OCI-LY7 (cell line): ENCODE data around the gene C12orf75. TPM values are rescaled to one million over a fixed set of nuclear protein-coding genes. Genes with fewer than 3 reads are reported as not detected.

Experiments
- BruUV-seq: library from RNA; stranded (reverse); fragments of 400-500 nt; replicated peaks from 2 replicates; lab custom pipeline; 2021; lab: Mats Ljungman, UMichigan
- CTCF ChIA-PET: fragments of 300-600 bp; sonication (Branson Sonifier 250); formaldehyde crosslinking; loops from one replicate; lab custom pipeline; 2022; ENCODE audit warnings: antibody characterized with exemption; ENCODE audit not compliant: unreplicated experiment; lab: Charles Lee
- POLR2A ChIA-PET: fragments of 300-600 bp; sonication (Branson Sonifier 250); formaldehyde crosslinking; loops from one replicate; lab custom pipeline; 2022; ENCODE audit warnings: antibody characterized with exemption; lab: Charles Lee
- DNase-seq: peaks from one replicate; pipeline ENCODE4 v3.0.0-alpha.2; 2015; ENCODE audit warnings: low spot score
- H2AFZ ChIP-seq: fragments of 200-600 bp; sonication (generic), shearing (Covaris generic); 2 replicates; pipeline ENCODE4 v1.6.1; 2014; ENCODE audit warnings: mild to moderate bottlenecking, antibody characterized with exemption, low read length, moderate library complexity
- H3K27ac ChIP-seq: fragments of 200-600 bp; sonication (generic); 2 replicates; pipeline ENCODE4 v1.5.1; 2014; ENCODE audit warnings: mixed run types, low read depth, mild to moderate bottlenecking, moderate library complexity, low read length, inconsistent platforms; ENCODE audit not compliant: poor library complexity, severe bottlenecking
- H3K36me3 ChIP-seq: fragments of 200-600 bp; sonication (generic); 2 replicates; pipeline ENCODE4 v1.6.1; 2014; ENCODE audit warnings: mild to moderate bottlenecking, antibody characterized with exemption, low read length, moderate library complexity, mixed read lengths; ENCODE audit not compliant: insufficient read depth
- H3K4me1 ChIP-seq: fragments of 200-600 bp; sonication (generic); 2 replicates; pipeline ENCODE4 v1.5.1; 2014; ENCODE audit warnings: mild to moderate bottlenecking, low read length; ENCODE audit not compliant: insufficient read depth, poor library complexity, severe bottlenecking
- H3K4me2 ChIP-seq: fragments of 200-600 bp; sonication (generic); 2 replicates; pipeline ENCODE4 v1.6.1; 2014; ENCODE audit warnings: mild to moderate bottlenecking, low read length
- H3K4me3 ChIP-seq: fragments of 200-600 bp; sonication (generic); 2 replicates; pipeline ENCODE4 v1.5.1; 2014; ENCODE audit warnings: mild to moderate bottlenecking, low read depth, low read length; ENCODE audit not compliant: poor library complexity, severe bottlenecking
- H3K79me2 ChIP-seq: fragments of 200-600 bp; sonication (generic); 2 replicates; pipeline ENCODE4 v1.6.1; 2016; ENCODE audit warnings: low read depth, mild to moderate bottlenecking, low read length, moderate library complexity, mixed read lengths; ENCODE audit not compliant: insufficient read depth
- H3K9me2 ChIP-seq: fragments of 200-600 bp; sonication (generic); 2 replicates; pipeline ENCODE4 v1.6.1; 2016; ENCODE audit warnings: mild to moderate bottlenecking, low read length, mixed read lengths; ENCODE audit not compliant: insufficient read depth
- H3K9me3 ChIP-seq: fragments of 200-600 bp; sonication (generic); 2 replicates; pipeline ENCODE4 v1.6.1; 2014; ENCODE audit warnings: mild to moderate bottlenecking, mixed run types, low read length, mixed read lengths
- H4K20me1 ChIP-seq: fragments of 200-600 bp; sonication (generic); 2 replicates; pipeline ENCODE4 v1.6.1; 2014; ENCODE audit warnings: mild to moderate bottlenecking, antibody characterized with exemption, low read length, moderate library complexity, mixed read lengths; ENCODE audit not compliant: insufficient read depth
- CTCF ChIP-seq: fragments of 200-600 bp; sonication (generic); conservative IDR thresholded peaks from 2 replicates; pipeline ENCODE4 v1.5.1; 2014; ENCODE audit warnings: mild to moderate bottlenecking, antibody characterized with exemption, low read length, moderate library complexity, mixed read lengths
- EZH2phosphoT487 ChIP-seq: fragments of 200-600 bp; sonication (generic); IDR thresholded peaks from 2 replicates; pipeline ENCODE4 v1.6.1; 2018; ENCODE audit warnings: low read depth, borderline replicate concordance, mild to moderate bottlenecking, mixed run types, antibody characterized with exemption, low read length, moderate library complexity, mixed read lengths
- intact Hi-C: fragments of 100-400 bp; cut with micrococcal nuclease; formaldehyde crosslinking; loops from one replicate; pipeline ENCODE4 v1.10.0; 2022; ENCODE audit not compliant: unreplicated experiment
- total RNA-seq, 2 experiments: library from RNA; depleted of rRNA in 1 of 2; stranded (reverse); fragments of >200 nt in 1 of 2; shearing (Covaris generic) in 1 of 2; gene quantifications; 2 replicates each; pipeline ENCODE4 v1.2.3, GENCODE V29; 2014 to 2022

Gene C12orf75
- total RNA-seq, 2 experiments from 2014 or later, result 147 to 505 TPM

GRCh38 chr12:105398930-105399329 lies 68.4 kb downstream of the C12orf75 start:
- intact Hi-C loops, result no loop called here
- Histone ChIP-seq H3K27ac (no peak overlapping the region), H3K4me1 (no peaks in the 10 kb centered on the region), H3K36me3 (no peaks in the 10 kb centered on the region), H3K4me3 (no peak overlapping the region), H3K4me2 (no peak overlapping the region), H3K79me2 (no peaks in the 10 kb centered on the region), H2AFZ (no peak overlapping the region), H4K20me1 (no peaks in the 10 kb centered on the region), H3K9me2 (no peaks in the 10 kb centered on the region), H3K9me3 (peaks cover 14% of the 10 kb centered on the region; the same call in 1 of the 2 replicates)
- CTCF ChIA-PET, result no interaction called here
- no peak for DNase-seq
- POLR2A ChIA-PET, result interaction anchor here (0.5 to 1.9 kb wide), 3 partner anchors 8 to 1646 kb away, joined by 3 to 4 read pairs (median 3); no protein-coding TSS in a partner anchor
- TF ChIP-seq CTCF, result no peak
- no TSS peak for BruUV-seq

- CTCF ChIA-PET, result no interaction called here
- no TSS peak for BruUV-seq
- H3K4me3 ChIP-seq, result no peak overlapping the region
Measured at GRCh38 chr12:105399428-105400081, 69.1 kb downstream of the C12orf75 start.

More at GRCh38 chr12:105399428-105400081, 69.1 kb downstream of the C12orf75 start:
- H3K36me3 ChIP-seq, result no peaks in the 10 kb centered on the region
- TF ChIP-seq CTCF, result no peak
- TF ChIP-seq EZH2phosphoT487, result no peak
- peaks cover 14% of the 10 kb centered on the region; the same call in 1 of the 2 replicates for H3K9me3 ChIP-seq
- no peaks in the 10 kb centered on the region for H3K9me2 ChIP-seq
- intact Hi-C loops, result no loop called here
- POLR2A ChIA-PET, result interaction anchor here (0.5 to 1.9 kb wide), 4 partner anchors 9 to 1645 kb away, joined by 3 to 4 read pairs (median 3); no protein-coding TSS in a partner anchor
- no peak overlapping the region for H2AFZ ChIP-seq
- no peak for DNase-seq
- no peaks in the 10 kb centered on the region for H3K79me2 ChIP-seq
- H4K20me1 ChIP-seq, result no peaks in the 10 kb centered on the region
- H3K27ac ChIP-seq, result no peak overlapping the region
- H3K4me2 ChIP-seq, result no peak overlapping the region
- H3K4me1 ChIP-seq, result no peaks in the 10 kb centered on the region
